ENCODE results near the gene MYO1D.

DNA sequence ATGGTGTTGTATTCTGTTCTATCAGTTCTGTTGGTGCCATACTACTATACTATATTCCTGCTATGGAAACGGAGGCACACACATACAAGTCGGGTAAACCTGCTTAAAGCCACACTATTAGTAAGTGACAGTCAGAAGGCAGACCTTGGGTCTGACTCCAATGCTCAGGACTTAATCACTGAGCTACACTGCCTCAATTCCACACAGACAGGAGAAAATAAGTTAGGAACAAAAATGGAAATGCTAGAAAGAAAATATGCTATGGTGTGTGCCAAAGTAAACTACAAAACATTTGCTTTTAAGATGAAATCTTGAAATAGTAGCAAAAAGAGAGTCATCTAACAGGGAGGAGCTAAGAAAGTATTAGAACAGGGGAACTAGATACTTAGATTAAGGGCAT, 48.1 kb downstream of the MYO1D start:
- TF ChIP-seq RAD21 (IDR thresholded peaks at IDR 0.05; ENCODE audit: low read depth) (no peak), ZBTB7A (IDR thresholded peaks at IDR 0.05; ENCODE audit: low read depth) (no peak), FOXM1 (IDR thresholded peaks at IDR 0.05; ENCODE audit: borderline replicate concordance, low read depth) (no peak), CEBPB (IDR thresholded peaks at IDR 0.05) (no peak), TAF1 (IDR thresholded peaks at IDR 0.05; ENCODE audit: low read depth) (no peak)
- TF ChIP-seq, protein P1, sequence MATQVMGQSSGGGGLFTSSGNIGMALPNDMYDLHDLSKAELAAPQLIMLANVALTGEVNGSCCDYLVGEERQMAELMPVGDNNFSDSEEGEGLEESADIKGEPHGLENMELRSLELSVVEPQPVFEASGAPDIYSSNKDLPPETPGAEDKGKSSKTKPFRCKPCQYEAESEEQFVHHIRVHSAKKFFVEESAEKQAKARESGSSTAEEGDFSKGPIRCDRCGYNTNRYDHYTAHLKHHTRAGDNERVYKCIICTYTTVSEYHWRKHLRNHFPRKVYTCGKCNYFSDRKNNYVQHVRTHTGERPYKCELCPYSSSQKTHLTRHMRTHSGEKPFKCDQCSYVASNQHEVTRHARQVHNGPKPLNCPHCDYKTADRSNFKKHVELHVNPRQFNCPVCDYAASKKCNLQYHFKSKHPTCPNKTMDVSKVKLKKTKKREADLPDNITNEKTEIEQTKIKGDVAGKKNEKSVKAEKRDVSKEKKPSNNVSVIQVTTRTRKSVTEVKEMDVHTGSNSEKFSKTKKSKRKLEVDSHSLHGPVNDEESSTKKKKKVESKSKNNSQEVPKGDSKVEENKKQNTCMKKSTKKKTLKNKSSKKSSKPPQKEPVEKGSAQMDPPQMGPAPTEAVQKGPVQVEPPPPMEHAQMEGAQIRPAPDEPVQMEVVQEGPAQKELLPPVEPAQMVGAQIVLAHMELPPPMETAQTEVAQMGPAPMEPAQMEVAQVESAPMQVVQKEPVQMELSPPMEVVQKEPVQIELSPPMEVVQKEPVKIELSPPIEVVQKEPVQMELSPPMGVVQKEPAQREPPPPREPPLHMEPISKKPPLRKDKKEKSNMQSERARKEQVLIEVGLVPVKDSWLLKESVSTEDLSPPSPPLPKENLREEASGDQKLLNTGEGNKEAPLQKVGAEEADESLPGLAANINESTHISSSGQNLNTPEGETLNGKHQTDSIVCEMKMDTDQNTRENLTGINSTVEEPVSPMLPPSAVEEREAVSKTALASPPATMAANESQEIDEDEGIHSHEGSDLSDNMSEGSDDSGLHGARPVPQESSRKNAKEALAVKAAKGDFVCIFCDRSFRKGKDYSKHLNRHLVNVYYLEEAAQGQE (IDR thresholded peaks at IDR 0.05; ENCODE audit: low read depth): no peak

All from Ishikawa (cell line).